GM19468 (cell line): ENCODE results near the gene POLR1C.
"Not testable (repeated sequence)": the region's sequence is repeated elsewhere in the genome, so short reads cannot be mapped to it uniquely, and the experiment has no call there.

Experiments
- ATAC-seq: cut with Tn5 transposase; IDR thresholded peaks from one replicate; pipeline ENCODE4 v1.9.1; 2021; ENCODE audit warnings: mild to moderate bottlenecking, moderate library complexity, moderate number of reproducible peaks; ENCODE audit not compliant: unreplicated experiment; ENCODE audit errors: extremely low read depth

The POLR1C gene, protein sequence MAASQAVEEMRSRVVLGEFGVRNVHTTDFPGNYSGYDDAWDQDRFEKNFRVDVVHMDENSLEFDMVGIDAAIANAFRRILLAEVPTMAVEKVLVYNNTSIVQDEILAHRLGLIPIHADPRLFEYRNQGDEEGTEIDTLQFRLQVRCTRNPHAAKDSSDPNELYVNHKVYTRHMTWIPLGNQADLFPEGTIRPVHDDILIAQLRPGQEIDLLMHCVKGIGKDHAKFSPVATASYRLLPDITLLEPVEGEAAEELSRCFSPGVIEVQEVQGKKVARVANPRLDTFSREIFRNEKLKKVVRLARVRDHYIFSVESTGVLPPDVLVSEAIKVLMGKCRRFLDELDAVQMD

DNA sequence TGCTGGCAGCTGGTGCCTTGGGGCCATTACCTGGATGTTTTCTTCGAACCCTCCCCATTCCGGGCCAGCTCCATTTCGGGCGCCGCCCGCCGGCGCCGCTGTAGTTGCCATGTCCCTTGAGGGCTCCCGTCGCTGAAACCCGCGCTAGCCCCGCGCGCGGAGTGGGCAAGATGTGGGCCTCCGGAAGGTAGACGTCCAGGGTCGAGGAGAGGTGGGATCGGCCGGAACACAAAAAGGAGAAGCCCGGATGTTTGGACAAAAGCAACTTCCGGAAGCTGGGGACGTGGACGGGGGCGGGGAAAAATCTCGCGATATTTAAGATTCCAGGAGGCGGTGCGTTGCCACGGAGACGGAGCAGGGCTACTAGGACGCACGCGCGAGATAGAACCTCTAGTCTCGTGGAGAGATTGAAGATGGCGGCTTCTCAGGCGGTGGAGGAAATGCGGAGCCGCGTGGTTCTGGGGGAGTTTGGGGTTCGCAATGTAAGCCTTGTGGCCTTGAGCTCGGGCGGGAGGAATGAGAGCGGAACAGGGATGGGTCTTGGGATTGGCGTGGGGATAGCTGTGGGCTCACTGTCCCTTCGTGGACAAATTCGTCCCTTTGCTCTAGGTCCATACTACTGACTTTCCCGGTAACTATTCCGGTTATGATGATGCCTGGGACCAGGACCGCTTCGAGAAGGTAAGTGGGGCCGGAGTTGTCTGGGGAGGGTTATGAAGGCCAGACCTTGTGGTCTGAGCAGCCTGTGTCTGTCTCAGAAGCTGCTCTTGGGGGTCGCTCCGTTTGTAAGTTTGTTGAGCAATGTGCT is at the start of gene POLR1C, which contains the start of gene YIPF3:
POLR1C (plus strand) TSS at position 393 of the 808 bp plus-strand sequence; CDS start at position 414, 21 bp downstream.
YIPF3 (minus strand) TSS at position 230 of the 808 bp plus-strand sequence; CDS start at position 111, 119 bp downstream.
- ATAC-seq, result peak; percentile 38

- not testable (repeated sequence) for ATAC-seq
Observed at GRCh38 chr6:43467265-43467664, 49.6 kb upstream of the POLR1C start.

DNA sequence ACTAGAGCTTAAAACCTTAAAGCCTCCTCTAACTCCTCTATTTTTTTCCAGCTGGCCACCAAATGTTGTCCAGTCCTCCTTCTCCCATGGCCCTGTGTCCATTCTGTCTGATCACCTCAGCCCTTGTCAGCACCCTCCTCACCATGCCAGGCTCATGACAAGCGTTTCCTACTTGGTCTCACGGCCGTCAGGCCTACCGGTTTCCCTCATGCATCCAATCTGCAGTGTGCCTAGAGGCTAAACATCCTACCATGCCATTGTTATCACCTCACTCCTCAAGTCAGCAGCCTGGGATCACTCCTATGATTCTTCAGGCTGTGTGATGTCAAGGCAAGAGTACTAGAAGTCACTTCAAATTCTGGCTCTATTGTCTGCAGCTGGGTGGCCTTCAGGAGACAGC is 49.1 kb upstream of the POLR1C start:
- ATAC-seq, result no peak

GRCh38 chr6:43468240-43468639 is 48.6 kb upstream of the POLR1C start:
- no peak for ATAC-seq

DNA sequence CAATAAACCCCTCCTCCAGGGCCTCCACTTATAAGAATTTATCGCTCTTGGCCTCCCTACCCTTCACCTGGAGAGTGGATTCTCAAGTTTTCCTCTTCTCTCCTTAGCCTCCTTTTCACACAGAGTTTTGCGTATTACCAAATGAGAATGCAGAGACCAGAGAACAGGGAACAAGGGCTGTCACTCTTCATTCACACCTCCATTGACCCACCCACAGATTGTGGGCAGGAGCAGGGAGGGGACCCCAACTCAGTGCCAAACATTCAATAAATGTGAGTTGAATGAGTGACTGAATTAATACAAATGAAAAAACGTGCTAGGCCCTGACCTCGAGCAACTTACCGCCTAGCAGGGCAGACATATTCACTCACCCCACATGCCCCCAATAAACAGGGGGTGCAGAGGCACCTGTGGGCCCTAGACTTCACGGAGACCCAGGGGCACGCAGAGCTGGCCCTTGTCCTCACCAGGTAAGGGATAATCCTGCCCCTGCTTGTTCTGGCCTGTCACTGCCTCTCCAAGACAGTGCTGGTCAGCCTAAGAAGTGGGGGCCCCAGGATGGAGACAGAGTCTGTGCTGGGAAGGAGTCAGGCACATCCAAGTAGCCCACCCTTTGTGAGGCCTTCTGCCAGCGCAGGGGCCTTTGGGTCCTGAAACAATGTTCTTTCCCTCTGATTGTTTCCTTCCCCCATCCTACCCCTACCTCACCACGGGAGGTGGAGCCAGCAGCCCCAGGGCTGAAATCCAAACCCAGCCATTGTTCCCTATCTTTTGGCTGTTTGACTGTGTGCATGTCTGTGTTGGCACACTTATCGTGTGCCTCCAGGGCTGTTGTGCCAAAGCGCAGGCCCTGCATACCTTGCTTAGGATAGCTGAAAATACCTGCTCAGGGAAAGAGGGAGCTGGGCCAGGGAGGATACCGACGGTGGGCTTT is 47.9 kb upstream of the POLR1C start:
- ATAC-seq, result no peak

- no peak for ATAC-seq
Observed at GRCh38 chr6:43469947-43470346, 46.9 kb upstream of the POLR1C start.

DNA sequence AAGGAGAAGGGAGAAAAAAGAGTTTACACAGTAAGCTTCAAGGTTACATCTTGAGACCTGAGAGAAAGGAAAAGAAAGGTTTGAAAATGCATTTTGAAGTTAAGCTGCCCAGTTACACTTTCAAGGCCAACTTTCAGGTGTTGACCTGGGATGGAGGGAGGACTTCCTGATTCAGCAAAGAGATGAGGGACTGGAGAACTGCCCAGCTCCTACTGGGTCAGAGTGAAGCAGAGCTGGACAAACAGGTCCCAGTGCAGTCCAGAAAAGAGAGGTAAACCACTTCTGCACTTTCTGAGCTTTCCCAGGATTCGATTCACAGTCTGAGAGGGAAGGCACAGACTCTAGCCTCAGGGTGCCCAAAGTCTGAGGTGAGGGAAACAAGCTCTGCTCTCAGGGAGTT is 45.5 kb upstream of the POLR1C start:
- no peak for ATAC-seq

DNA sequence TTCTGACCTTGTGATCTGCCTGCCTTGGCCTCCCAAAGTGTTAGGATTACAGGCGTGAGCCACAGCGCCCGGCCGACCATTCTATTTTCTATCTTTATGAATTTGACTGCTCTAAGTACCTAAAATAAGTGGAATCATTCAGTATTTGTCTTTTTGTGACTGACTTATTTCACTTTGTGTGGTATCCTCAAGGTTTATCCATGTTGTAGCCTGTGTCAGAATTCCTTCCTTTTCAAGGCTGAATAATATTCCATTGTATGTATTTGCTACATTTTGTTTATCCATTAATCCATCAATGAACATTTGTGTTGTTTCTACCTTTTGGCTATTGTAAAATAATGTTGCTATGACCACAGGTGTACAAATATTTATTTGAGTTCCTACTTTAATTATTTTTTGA is 44.4 kb upstream of the POLR1C start:
- no peak for ATAC-seq

- ATAC-seq, result no peak
Observed at GRCh38 chr6:43475516-43475915, 41.4 kb upstream of the POLR1C start.

DNA sequence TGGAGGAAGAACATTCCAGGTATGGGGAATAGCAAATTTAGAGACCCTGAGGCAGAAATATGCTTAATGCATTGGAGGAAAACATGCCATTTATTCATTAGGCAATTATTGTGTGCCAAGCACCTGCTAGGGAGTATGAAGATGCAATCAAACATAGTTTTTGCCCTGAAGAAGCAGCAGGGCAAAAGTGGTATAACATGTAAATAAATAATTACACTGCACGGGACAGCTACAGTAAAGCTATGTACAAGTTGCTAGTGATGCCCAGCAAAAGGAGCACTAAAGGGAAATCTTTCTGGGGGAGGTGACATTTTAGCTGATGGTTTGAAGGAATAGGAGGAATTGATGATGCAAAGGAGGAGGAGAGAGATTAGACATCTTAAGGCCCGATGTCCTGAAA is 40.1 kb upstream of the POLR1C start:
- ATAC-seq, result no peak

- ATAC-seq, result no peak
Observed at GRCh38 chr6:43477235-43478007, 39.5 kb upstream of the POLR1C start, which contains the start of gene TJAP1. TJAP1 (plus strand) TSS chr6:43477570; CDS start chr6:43499002, 21,432 bp downstream.

- ATAC-seq, result no peak
Observed at GRCh38 chr6:43478008-43478372, 38.9 kb upstream of the POLR1C start.

- no peak for ATAC-seq
Observed at GRCh38 chr6:43481075-43481474, 35.8 kb upstream of the POLR1C start.

DNA sequence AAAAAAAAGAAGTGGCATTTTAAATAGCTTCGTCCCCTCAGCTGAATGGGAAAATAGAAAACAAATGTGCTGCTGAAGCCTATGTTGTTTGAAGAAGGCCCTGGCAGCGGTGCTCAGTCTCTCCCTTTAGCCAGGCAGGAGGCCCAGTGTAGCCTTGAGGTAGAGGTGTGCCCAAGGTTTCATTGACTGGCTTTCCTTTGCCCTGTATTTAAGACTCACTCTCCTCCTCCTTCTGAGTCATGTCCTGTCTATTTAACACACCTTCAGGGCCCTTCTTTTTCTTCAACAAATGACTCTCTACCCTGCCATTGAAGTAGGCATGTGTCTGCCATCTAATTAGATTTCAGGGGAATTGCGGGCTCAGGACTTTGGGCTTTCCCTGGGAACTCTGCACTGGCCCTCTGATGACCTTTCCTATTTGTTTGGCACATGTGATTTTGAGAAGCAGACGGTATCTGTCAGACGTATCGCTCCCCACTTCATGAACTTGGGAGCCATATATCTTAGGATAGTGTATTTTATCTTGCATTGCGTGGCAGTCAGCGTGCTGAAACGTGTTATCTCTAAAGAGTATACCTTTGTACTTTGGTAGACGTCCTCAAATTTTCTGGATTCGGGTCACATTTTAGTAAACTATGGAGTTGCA is 35.2 kb upstream of the POLR1C start:
- no peak for ATAC-seq

- ATAC-seq, result no peak
Observed at GRCh38 chr6:43488667-43489276, 28.1 kb upstream of the POLR1C start.

- no peak for ATAC-seq
Observed at GRCh38 chr6:43489277-43490072, 27.4 kb upstream of the POLR1C start.

DNA sequence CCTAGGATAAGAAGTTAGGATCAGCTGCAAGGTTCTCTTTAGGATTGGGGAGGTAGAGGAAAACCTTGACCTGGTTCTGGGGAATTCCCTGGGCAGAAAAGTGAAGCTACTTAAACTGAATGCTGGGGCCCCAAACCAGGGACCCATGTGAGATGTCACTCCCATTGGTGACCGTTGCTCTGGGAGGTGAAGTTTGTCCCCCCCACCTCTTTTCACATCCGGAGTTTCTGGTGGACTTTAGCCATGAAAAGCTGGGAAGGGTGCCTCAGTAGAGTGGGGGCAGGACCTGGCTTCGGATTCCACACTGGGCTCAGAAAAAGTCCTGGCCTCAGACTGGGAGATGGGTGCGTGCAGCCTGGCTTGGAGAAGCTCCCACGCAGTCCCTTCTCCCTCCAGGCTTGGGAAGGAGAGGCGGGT is 26.4 kb upstream of the POLR1C start:
- no peak for ATAC-seq
